Cardiac fibroblast (primary cell): ENCODE results near the gene ARID3B.

Experiments
- DNase-seq, 2 donors: peaks; one replicate each; pipeline versions ENCODE4 v3.0.0 to v3.0.0-alpha.2; 2010; ENCODE audit warnings: low read depth in 2 of 2
- H3K4me3 ChIP-seq, 2 donors: replicated peaks in 1 of 2; 1 replicate in 1 of 2; 2 replicates in 1 of 2; pipeline ENCODE4 v1.5.1; 2011; ENCODE audit warnings: low read depth in 2 of 2, low read length in 2 of 2, mild to moderate bottlenecking in 2 of 2, moderate library complexity in 1 of 2
- TF ChIP-seq, protein P1 (sequence below): IDR thresholded peaks from one replicate; pipeline ENCODE4 v1.5.1; 2011; ENCODE audit warnings: low read depth, mild to moderate bottlenecking, low read length, inconsistent platforms

Gene ARID3B

DNA sequence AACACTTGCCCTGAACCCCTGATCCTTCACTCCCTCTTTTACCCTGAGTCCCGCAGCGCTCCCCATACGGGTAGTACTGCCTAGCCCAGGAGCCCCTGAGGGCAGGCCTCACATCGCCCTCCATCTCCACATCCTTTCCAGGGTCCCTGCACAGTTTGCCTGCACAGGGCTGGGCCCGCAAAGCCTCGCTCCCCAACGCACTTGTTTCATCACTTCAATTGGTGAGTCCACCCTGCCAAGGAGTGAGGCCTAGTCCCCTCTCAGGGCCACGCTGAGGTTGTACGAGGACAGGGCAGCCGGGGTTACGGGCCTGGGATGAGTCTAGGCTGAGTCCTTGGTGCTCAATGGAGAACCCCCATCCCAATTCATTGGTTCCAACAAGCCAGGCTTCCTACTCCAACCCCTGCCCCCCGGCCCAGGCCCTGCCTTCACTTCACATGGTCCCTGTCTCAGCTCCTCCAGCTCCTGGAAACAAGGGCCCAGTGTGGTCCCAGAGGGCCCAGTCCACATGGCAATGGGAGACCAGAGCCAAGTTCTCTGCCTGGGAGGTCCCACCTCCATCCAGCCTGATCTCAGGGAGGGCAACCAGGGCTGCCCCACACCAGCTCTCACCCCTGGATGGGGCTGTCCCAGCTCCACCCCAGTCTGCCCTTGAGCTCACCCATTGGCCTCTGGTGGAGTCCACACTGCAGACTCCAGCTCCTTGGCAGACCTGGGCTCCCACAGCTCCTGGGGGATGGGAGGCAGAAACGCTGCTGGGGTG, 62.2 kb downstream of the ARID3B start:
- no peak for DNase-seq
- H3K4me3 ChIP-seq = no peak overlapping the region
- TF ChIP-seq, protein P1, sequence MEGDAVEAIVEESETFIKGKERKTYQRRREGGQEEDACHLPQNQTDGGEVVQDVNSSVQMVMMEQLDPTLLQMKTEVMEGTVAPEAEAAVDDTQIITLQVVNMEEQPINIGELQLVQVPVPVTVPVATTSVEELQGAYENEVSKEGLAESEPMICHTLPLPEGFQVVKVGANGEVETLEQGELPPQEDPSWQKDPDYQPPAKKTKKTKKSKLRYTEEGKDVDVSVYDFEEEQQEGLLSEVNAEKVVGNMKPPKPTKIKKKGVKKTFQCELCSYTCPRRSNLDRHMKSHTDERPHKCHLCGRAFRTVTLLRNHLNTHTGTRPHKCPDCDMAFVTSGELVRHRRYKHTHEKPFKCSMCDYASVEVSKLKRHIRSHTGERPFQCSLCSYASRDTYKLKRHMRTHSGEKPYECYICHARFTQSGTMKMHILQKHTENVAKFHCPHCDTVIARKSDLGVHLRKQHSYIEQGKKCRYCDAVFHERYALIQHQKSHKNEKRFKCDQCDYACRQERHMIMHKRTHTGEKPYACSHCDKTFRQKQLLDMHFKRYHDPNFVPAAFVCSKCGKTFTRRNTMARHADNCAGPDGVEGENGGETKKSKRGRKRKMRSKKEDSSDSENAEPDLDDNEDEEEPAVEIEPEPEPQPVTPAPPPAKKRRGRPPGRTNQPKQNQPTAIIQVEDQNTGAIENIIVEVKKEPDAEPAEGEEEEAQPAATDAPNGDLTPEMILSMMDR = no peak

DNA sequence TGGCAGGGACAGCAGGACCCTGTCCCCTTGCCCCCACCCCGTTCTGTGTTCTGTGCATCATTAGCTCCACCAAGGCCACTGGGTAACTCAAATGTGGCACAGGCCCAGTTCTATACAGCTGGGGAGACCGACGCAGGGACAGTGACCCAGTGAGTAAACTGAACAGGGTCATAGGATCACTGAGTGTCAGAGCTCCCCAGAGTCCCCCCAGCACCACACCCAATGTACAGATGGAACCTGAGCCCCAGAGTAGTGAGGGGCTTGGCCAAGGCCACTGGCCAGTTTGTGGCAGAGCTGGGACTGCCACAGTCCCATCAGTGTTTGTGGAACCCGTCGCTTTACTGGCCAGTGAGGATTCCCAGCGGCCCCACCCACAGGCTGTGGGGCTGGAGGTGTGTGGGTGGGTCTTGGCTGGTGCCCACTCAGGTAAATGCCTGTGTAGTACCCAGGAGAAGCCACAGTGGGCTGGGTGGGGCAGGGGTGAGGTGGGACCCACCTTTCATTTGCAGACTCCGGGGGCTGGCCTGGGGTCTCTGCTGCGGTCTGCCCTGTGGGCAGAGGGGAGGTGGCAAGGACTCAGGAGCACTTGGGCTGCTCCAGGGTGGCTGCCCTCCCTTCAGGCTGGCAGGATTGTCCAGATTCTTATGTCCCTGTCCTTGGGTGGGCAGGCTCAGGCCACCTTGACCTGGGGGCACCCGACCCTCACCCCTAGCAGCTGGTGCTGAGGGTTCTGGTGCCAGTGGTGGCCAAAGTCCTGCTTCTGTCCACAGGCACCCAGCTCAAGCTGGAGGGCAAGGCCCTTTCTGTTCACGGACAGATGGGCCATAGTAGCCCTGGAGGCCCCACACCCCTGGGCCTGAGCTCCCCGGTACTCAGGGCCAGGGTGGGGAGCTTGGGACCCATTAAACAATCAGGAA, 63.0 kb downstream of the ARID3B start:
- DNase-seq = no peak
- no peak overlapping the region for H3K4me3 ChIP-seq
- TF ChIP-seq, protein P1 = no peak

GRCh38 chr15:74604983-74605794, 64.2 kb downstream of the ARID3B start:
- H3K4me3 ChIP-seq = no peak overlapping the region

GRCh38 chr15:74605795-74606150, 64.8 kb downstream of the ARID3B start:
- H3K4me3 ChIP-seq = no peak overlapping the region
- TF ChIP-seq, protein P1 = no peak
- no peak for DNase-seq

More at GRCh38 chr15:74604983-74605794, 64.2 kb downstream of the ARID3B start:
- no peak for DNase-seq
- TF ChIP-seq, protein P1 = no peak

DNA sequence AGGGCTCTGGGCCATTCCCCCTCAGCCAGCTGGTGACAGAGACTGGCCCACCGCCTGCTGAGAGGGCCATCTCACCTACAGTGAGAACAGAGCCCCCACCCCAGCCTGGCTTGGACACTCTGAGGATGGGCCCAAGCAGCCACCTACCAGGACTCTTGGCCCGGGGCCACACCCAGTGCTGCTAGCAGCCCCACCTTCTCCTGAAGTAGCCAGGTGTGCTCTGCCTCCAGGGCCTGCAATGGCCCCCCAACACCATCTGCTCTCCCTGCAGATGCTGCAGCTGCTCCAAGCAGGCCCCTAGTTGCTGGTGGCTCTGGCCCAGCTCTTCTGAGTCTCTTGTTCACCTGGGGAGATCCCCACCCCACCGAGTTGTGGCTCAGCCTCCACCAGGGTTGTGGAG, 67.8 kb downstream of the ARID3B start:
- H3K4me3 ChIP-seq = no peak overlapping the region
- TF ChIP-seq, protein P1 = no peak
- no peak for DNase-seq

GRCh38 chr15:74609938-74610301, 68.9 kb downstream of the ARID3B start:
- TF ChIP-seq, protein P1 = no peak
- no peak for DNase-seq
- no peak overlapping the region for H3K4me3 ChIP-seq
